DOHH2 (cell line): ENCODE measurements around the gene MACC1.

ENCODE experiments used
- H3F3A ChIP-seq: fragments of 200-600 bp; sonication (generic), shearing (Covaris generic); 2 replicates; pipeline ENCODE4 v1.6.0; 2016; ENCODE audit warnings: antibody characterized with exemption, mild to moderate bottlenecking; ENCODE audit not compliant: control insufficient read depth, insufficient read depth
- H3K27ac ChIP-seq: fragments of 200-600 bp; sonication (generic); 2 replicates; pipeline ENCODE4 v1.5.1; 2014; ENCODE audit warnings: low read depth, mild to moderate bottlenecking, low read length, moderate library complexity
- H3K27me3 ChIP-seq: fragments of 200-600 bp; sonication (generic); 2 replicates; pipeline ENCODE4 v1.6.1; 2014; ENCODE audit warnings: mild to moderate bottlenecking, low read length, mixed read lengths; ENCODE audit not compliant: control insufficient read depth
- H3K36me3 ChIP-seq: fragments of 200-600 bp; sonication (generic); 2 replicates; pipeline ENCODE4 v1.6.1; 2014; ENCODE audit warnings: mild to moderate bottlenecking, low read length, moderate library complexity, mixed read lengths; ENCODE audit not compliant: control insufficient read depth
- H3K4me1 ChIP-seq: fragments of 200-600 bp; sonication (generic); 2 replicates; pipeline ENCODE4 v1.6.1; 2014; ENCODE audit warnings: mild to moderate bottlenecking, low read length, mixed read lengths; ENCODE audit not compliant: control insufficient read depth
- H3K4me2 ChIP-seq: fragments of 200-600 bp; sonication (generic); 2 replicates; pipeline ENCODE4 v1.6.0; 2014; ENCODE audit warnings: mild to moderate bottlenecking, low read length, moderate library complexity
- H3K4me3 ChIP-seq: fragments of 200-600 bp; sonication (generic); 2 replicates; pipeline ENCODE4 v1.5.1; 2014; ENCODE audit warnings: mild to moderate bottlenecking, low read length, mixed read lengths
- H3K79me2 ChIP-seq: fragments of 200-600 bp; sonication (generic); 2 replicates; pipeline ENCODE4 v1.6.1; 2014; ENCODE audit warnings: mild to moderate bottlenecking, low read length, mixed read lengths; ENCODE audit not compliant: control insufficient read depth
- H3K9me2 ChIP-seq: fragments of 200-600 bp; sonication (generic); replicated peaks from 2 replicates; pipeline ENCODE4 v1.6.1; 2014; ENCODE audit warnings: mild to moderate bottlenecking, low read length, mixed read lengths; ENCODE audit not compliant: control insufficient read depth
- H3K9me3 ChIP-seq: fragments of 200-600 bp; sonication (generic); 2 replicates; pipeline ENCODE4 v1.6.1; 2014; ENCODE audit warnings: antibody characterized with exemption, low read length, mixed read lengths; ENCODE audit not compliant: control insufficient read depth, insufficient read depth
- H4K20me1 ChIP-seq: fragments of 200-600 bp; sonication (generic); 2 replicates; pipeline ENCODE4 v1.6.0; 2014; ENCODE audit warnings: low read depth, mild to moderate bottlenecking, antibody characterized with exemption, low read length, moderate library complexity; ENCODE audit not compliant: control insufficient read depth, insufficient read depth
- CTCF ChIP-seq: fragments of 200-600 bp; sonication (generic); IDR thresholded peaks from one replicate; pipeline ENCODE4 v1.5.1; 2014; ENCODE audit warnings: antibody characterized with exemption, mild to moderate bottlenecking, low read depth, low read length; ENCODE audit not compliant: poor library complexity, severe bottlenecking
- EZH2phosphoT487 ChIP-seq: fragments of 200-600 bp; sonication (generic); IDR thresholded peaks from 2 replicates; pipeline ENCODE4 v1.6.1; 2017; ENCODE audit warnings: borderline replicate concordance, mild to moderate bottlenecking, antibody characterized with exemption, low read length, moderate library complexity, mixed read lengths

Gene MACC1

GRCh38 chr7:20116869-20117268 lies 100.3 kb downstream of the MACC1 start:
- no peaks in the 10 kb centered on the region for H4K20me1 ChIP-seq
- H3K36me3 ChIP-seq = no peaks in the 10 kb centered on the region
- H3K9me2 ChIP-seq = no peaks in the 10 kb centered on the region
- TF ChIP-seq EZH2phosphoT487 = no peak
- no peak for TF ChIP-seq CTCF
- H3F3A ChIP-seq = peaks cover 7% of the 10 kb centered on the region; the same call in 1 of the 2 replicates
- no peaks in the 10 kb centered on the region for H3K9me3 ChIP-seq
- H3K27me3 ChIP-seq = no peaks in the 10 kb centered on the region
- H3K4me3 ChIP-seq = no peak overlapping the region
- no peak overlapping the region for H3K27ac ChIP-seq
- H3K4me1 ChIP-seq = peaks cover 24% of the 10 kb centered on the region
- no peak overlapping the region for H3K4me2 ChIP-seq
- H3K79me2 ChIP-seq = no peaks in the 10 kb centered on the region

GRCh38 chr7:20114468-20114867 lies 102.7 kb downstream of the MACC1 start:
- Histone ChIP-seq H3K4me2 (peak overlapping the region; percentile 45), H3K4me1 (peaks cover 24% of the 10 kb centered on the region), H4K20me1 (no peaks in the 10 kb centered on the region), H3K9me3 (no peaks in the 10 kb centered on the region), H3K4me3 (peak overlapping the region; percentile 14), H3K9me2 (no peaks in the 10 kb centered on the region), H3K27me3 (no peaks in the 10 kb centered on the region), H3K36me3 (no peaks in the 10 kb centered on the region), H3K27ac (no peak overlapping the region), H3K79me2 (no peaks in the 10 kb centered on the region), H3F3A (peaks cover 7% of the 10 kb centered on the region; the same call in 1 of the 2 replicates)
- TF ChIP-seq EZH2phosphoT487 (no peak), CTCF (no peak)

- Histone ChIP-seq H4K20me1 (no peaks in the 10 kb centered on the region), H3K4me1 (peaks cover 24% of the 10 kb centered on the region), H3K4me3 (0 out of 2 replicates have a peak overlapping the region, but pooled peaks have one; percentile 15), H3K9me2 (no peaks in the 10 kb centered on the region), H3K27me3 (no peaks in the 10 kb centered on the region), H3K4me2 (peak overlapping the region; percentile 53), H3K79me2 (no peaks in the 10 kb centered on the region), H3K36me3 (no peaks in the 10 kb centered on the region), H3F3A (peaks cover 7% of the 10 kb centered on the region; the same call in 1 of the 2 replicates), H3K9me3 (no peaks in the 10 kb centered on the region), H3K27ac (no peak overlapping the region)
- TF ChIP-seq EZH2phosphoT487 = no peak
- no peak for TF ChIP-seq CTCF
Measured at GRCh38 chr7:20113427-20114027, 103.7 kb downstream of the MACC1 start.
